A549 (cell line): Measurements from ENCODE around the gene SUOX. TPM values are rescaled to one million over a fixed set of nuclear protein-coding genes. Genes with fewer than 3 reads are reported as not detected.

ENCODE experiments used
- ATAC-seq, 2 experiments: fragments of 200-7000 bp in 1 of 2; fragments of >200 bp in 1 of 2; cut with Nextera tagmentation in 1 of 2; cut with Tn5 transposase in 1 of 2; 3 replicates each; pipeline versions ENCODE4 v1.8.0 to v1.9.1; 2018 to 2020; ENCODE audit warnings: mild to moderate bottlenecking in 1 of 2, moderate library complexity in 1 of 2
- CTCF ChIA-PET: fragments of 300-600 bp; sonication (Branson Sonifier 250); formaldehyde crosslinking; extraction: SDS; loops from one replicate; lab custom pipeline; 2021; ENCODE audit warnings: antibody characterized with exemption, inconsistent platforms; lab: Yijun Ruan, JAX
- POLR2A ChIA-PET: fragments of 350-600 bp; formaldehyde crosslinking; extraction: SDS; loops from one replicate; lab custom pipeline; 2021; ENCODE audit warnings: antibody characterized with exemption, inconsistent platforms; lab: Yijun Ruan, JAX
- DNase-seq, 2 experiments: peaks; one replicate each; pipeline versions ENCODE4 v3.0.0 to v3.0.0-alpha.2; 2011 to 2016; ENCODE audit warnings: low read depth in 1 of 2, low spot score in 1 of 2
- FAIRE-seq: peaks from 2 replicates; lab custom pipeline; 2011; peaks lifted over from hg19 to GRCh38; lab: Jason Lieb, UNC
- H3K27ac ChIP-seq, 2 experiments: fragments of >200 bp; sonication (Bioruptor Twin); formaldehyde crosslinking; 3 replicates each; pipeline ENCODE4 v1.5.1; 2016 to 2017
- H3K4me1 ChIP-seq: fragments of >200 bp; sonication (Bioruptor Twin); formaldehyde crosslinking; 3 replicates; pipeline ENCODE4 v1.6.1; 2016
- H3K4me2 ChIP-seq: fragments of >200 bp; sonication (Bioruptor Twin); formaldehyde crosslinking; 3 replicates; pipeline ENCODE4 v1.6.1; 2016
- H3K4me3 ChIP-seq: fragments of >200 bp; sonication (Bioruptor Twin); formaldehyde crosslinking; 3 replicates; pipeline ENCODE4 v1.5.1; 2016
- H3K9me3 ChIP-seq: fragments of >200 bp; sonication (Bioruptor Twin); formaldehyde crosslinking; 3 replicates; pipeline ENCODE4 v1.6.1; 2016
- CBX8 ChIP-seq: fragments of 200-600 bp; sonication (generic); IDR thresholded peaks from 2 replicates; pipeline ENCODE4 v1.6.1; 2016
- CHD2 ChIP-seq: fragments of 150-350 bp; IDR thresholded peaks from 2 replicates; pipeline ENCODE4 v1.6.1; 2014; ENCODE audit warnings: low read length; ENCODE audit not compliant: partially characterized antibody
- EP300 ChIP-seq, 2 experiments: fragments of >200 bp; sonication (Bioruptor Twin); formaldehyde crosslinking; IDR thresholded peaks; 2 replicates in 1 of 2; 3 replicates in 1 of 2; pipeline ENCODE4 v1.6.1; 2016 to 2017
- FOSB ChIP-seq: fragments of 250-450 bp; sonication (Bioruptor Pico); IDR thresholded peaks from 2 replicates; pipeline ENCODE4 v1.5.0; 2020; ENCODE audit warnings: mild to moderate bottlenecking, moderate library complexity
- FOXS1 ChIP-seq: fragments of 250-450 bp; sonication (Bioruptor Pico); IDR thresholded peaks from 2 replicates; pipeline ENCODE4 v1.5.0; 2020; ENCODE audit warnings: mild to moderate bottlenecking, moderate library complexity
- HMGXB4 ChIP-seq: fragments of 250-450 bp; sonication (Bioruptor Pico); IDR thresholded peaks from 2 replicates; pipeline ENCODE4 v1.5.0; 2021; ENCODE audit warnings: mild to moderate bottlenecking, moderate library complexity, borderline replicate concordance
- HOXA7 ChIP-seq: fragments of 250-450 bp; sonication (Bioruptor Pico); IDR thresholded peaks from 2 replicates; pipeline ENCODE4 v1.5.0; 2020; ENCODE audit warnings: mild to moderate bottlenecking, moderate library complexity
- JUN ChIP-seq, 2 experiments: fragments of >200 bp; sonication (Bioruptor Twin); formaldehyde crosslinking; IDR thresholded peaks; 2 replicates in 1 of 2; 3 replicates in 1 of 2; pipeline ENCODE4 v1.6.1; 2016 to 2017
- JUNB ChIP-seq: fragments of >200 bp; sonication (Bioruptor Twin); formaldehyde crosslinking; IDR thresholded peaks from 2 replicates; pipeline ENCODE4 v1.6.1; 2016
- MAFK ChIP-seq: fragments of 450-650 bp; IDR thresholded peaks from 2 replicates; pipeline ENCODE4 v1.6.1; 2014; ENCODE audit not compliant: partially characterized antibody
- NFE2L2 ChIP-seq: fragments of 150-350 bp; conservative IDR thresholded peaks from 2 replicates; pipeline ENCODE4 v1.6.1; 2014; ENCODE audit warnings: low read length
- PHF8 ChIP-seq: fragments of 200-600 bp; sonication (generic); IDR thresholded peaks from 2 replicates; pipeline ENCODE4 v1.6.1; 2016; ENCODE audit warnings: low read depth, mild to moderate bottlenecking, antibody characterized with exemption, moderate library complexity, borderline replicate concordance
- POLR2A ChIP-seq: IDR thresholded peaks from 2 replicates; pipeline ENCODE4 v1.6.1; 2012; ENCODE audit warnings: mild to moderate bottlenecking, low read length
- RFX5 ChIP-seq: fragments of 450-650 bp; IDR thresholded peaks from 2 replicates; pipeline ENCODE4 v1.7.1; 2014; ENCODE audit warnings: antibody characterized with exemption, mild to moderate bottlenecking, moderate library complexity
- TFCP2L1 ChIP-seq: fragments of 250-450 bp; sonication (Bioruptor Pico); IDR thresholded peaks from 2 replicates; pipeline ENCODE4 v1.5.0; 2021; ENCODE audit warnings: mild to moderate bottlenecking
- ZC3H11A ChIP-seq: fragments of 450-650 bp; IDR thresholded peaks from 2 replicates; pipeline ENCODE4 v1.6.1; 2014; ENCODE audit warnings: antibody characterized with exemption, mild to moderate bottlenecking
- ZNF302 ChIP-seq: fragments of 250-450 bp; sonication (Bioruptor Pico); IDR thresholded peaks from 2 replicates; pipeline ENCODE4 v1.9.0; 2021; ENCODE audit warnings: inconsistent platforms, mild to moderate bottlenecking, moderate library complexity
- WGBS: methylation state at CpG from one replicate; pipeline ENCODE4 v1.1.6; 2017; ENCODE audit errors: missing lambda C conversion rate; 5-methylcytosine and 5-hydroxymethylcytosine counted together
- polyA plus RNA-seq, 4 experiments: library from polyadenylated mRNA; depleted of rRNA in 3 of 4; stranded (reverse); fragments of >200 nt; fragmentation: RNase III in 1 of 4; extraction: RNeasy Plus Mini Kit Qiagen cat#74134 plus additional on column Dnase treatment in 1 of 4; gene quantifications; 2 replicates in 3 of 4; 3 replicates in 1 of 4; pipeline ENCODE4 v1.2.3, GENCODE V29; 2011 to 2017
- TF ChIP-seq, protein P1 (sequence below): fragments of 450-650 bp; IDR thresholded peaks from 2 replicates; pipeline ENCODE4 v1.6.1; 2014; ENCODE audit warnings: antibody characterized with exemption
- TF ChIP-seq, protein P2 (sequence below): fragments of 200-600 bp; sonication (generic); IDR thresholded peaks from 2 replicates; pipeline ENCODE4 v1.6.1; 2016; ENCODE audit warnings: antibody characterized with exemption, mild to moderate bottlenecking, moderate library complexity
- TF ChIP-seq, protein P3 (sequence below): IDR thresholded peaks from 2 replicates; pipeline ENCODE4 v1.6.1; 2012

Gene SUOX
- polyA plus RNA-seq, 2 of the 4 experiments (the other 2 are of a cell fraction) = 13.6 to 15.6 TPM

GRCh38 chr12:55982319-55982936, 14.6 kb upstream of the SUOX start:
- no peaks in the 10 kb centered on the region for H3K4me1 ChIP-seq
- no peak for FAIRE-seq
- 85% methylated on average over 3 of the region's 3 CpGs for WGBS
- CTCF ChIA-PET = interaction anchor here (1.0 to 9.8 kb wide), 10 partner anchors 9 to 243 kb away, joined by 3 to 96 read pairs (median 4); partner anchors contain the start of gene SUOX
- H3K9me3 ChIP-seq = no peaks in the 10 kb centered on the region
- ATAC-seq = no peak
- no peak overlapping the region for H3K4me3 ChIP-seq
- POLR2A ChIA-PET = interaction anchor here (0.6 kb wide), 1 partner anchor 9 kb away, joined by 3 read pairs; the partner anchor contains the start of gene RAB5B
- H3K4me2 ChIP-seq = no peak overlapping the region
- no peak for DNase-seq
- TF ChIP-seq, protein P1, sequence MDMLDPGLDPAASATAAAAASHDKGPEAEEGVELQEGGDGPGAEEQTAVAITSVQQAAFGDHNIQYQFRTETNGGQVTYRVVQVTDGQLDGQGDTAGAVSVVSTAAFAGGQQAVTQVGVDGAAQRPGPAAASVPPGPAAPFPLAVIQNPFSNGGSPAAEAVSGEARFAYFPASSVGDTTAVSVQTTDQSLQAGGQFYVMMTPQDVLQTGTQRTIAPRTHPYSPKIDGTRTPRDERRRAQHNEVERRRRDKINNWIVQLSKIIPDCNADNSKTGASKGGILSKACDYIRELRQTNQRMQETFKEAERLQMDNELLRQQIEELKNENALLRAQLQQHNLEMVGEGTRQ = no peak
- TF ChIP-seq ZC3H11A (no peak), PHF8 (no peak), FOXS1 (no peak), EP300 (IDR thresholded peaks at IDR 0.05) (no peak), ZNF302 (CRISPR knock-in tag) (no peak), NFE2L2 (no peak), CHD2 (no peak), HOXA7 (CRISPR knock-in tag) (no peak), RFX5 (no peak), JUNB (no peak), FOSB (no peak), TFCP2L1 (CRISPR knock-in tag) (no peak), CBX8 (no peak), JUN (IDR thresholded peaks at IDR 0.05) (no peak), POLR2A (no peak)
- TF ChIP-seq, protein P2, sequence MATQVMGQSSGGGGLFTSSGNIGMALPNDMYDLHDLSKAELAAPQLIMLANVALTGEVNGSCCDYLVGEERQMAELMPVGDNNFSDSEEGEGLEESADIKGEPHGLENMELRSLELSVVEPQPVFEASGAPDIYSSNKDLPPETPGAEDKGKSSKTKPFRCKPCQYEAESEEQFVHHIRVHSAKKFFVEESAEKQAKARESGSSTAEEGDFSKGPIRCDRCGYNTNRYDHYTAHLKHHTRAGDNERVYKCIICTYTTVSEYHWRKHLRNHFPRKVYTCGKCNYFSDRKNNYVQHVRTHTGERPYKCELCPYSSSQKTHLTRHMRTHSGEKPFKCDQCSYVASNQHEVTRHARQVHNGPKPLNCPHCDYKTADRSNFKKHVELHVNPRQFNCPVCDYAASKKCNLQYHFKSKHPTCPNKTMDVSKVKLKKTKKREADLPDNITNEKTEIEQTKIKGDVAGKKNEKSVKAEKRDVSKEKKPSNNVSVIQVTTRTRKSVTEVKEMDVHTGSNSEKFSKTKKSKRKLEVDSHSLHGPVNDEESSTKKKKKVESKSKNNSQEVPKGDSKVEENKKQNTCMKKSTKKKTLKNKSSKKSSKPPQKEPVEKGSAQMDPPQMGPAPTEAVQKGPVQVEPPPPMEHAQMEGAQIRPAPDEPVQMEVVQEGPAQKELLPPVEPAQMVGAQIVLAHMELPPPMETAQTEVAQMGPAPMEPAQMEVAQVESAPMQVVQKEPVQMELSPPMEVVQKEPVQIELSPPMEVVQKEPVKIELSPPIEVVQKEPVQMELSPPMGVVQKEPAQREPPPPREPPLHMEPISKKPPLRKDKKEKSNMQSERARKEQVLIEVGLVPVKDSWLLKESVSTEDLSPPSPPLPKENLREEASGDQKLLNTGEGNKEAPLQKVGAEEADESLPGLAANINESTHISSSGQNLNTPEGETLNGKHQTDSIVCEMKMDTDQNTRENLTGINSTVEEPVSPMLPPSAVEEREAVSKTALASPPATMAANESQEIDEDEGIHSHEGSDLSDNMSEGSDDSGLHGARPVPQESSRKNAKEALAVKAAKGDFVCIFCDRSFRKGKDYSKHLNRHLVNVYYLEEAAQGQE = no peak
- TF ChIP-seq, protein P3, sequence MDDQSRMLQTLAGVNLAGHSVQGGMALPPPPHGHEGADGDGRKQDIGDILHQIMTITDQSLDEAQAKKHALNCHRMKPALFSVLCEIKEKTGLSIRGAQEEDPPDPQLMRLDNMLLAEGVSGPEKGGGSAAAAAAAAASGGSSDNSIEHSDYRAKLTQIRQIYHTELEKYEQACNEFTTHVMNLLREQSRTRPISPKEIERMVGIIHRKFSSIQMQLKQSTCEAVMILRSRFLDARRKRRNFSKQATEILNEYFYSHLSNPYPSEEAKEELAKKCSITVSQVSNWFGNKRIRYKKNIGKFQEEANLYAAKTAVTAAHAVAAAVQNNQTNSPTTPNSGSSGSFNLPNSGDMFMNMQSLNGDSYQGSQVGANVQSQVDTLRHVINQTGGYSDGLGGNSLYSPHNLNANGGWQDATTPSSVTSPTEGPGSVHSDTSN = no peak
- H3K27ac ChIP-seq = no peak overlapping the region

DNA sequence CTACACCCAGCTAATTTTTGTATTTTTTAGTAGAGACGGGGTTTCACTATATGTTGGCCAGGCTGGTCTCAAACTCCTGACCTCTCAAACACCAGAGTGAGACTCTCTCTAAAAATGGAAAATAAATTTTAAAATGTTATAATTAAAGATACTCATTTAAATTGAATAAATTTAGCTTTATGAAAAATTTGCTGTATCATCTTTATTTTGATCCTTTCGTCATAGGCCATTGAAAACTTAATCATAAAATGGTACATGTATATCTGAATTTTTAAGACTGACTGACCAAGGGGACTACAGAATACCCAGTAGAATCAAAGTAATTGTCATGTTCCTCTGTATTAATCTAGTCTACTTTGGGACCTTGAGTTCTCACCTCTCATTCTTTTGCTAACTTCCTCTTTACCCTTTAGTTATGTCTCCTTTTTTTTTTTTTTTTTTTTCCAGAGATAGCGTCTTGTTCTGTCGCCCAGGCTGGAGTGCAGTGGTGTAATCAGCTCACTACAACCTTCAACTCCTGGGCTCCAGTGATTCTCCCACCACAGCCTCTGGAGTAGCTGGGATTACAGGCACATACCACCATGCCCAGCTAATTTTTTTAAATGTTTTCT, 13.7 kb upstream of the SUOX start:
- TF ChIP-seq POLR2A (no peak), HMGXB4 (CRISPR knock-in tag) (no peak), MAFK (peak; percentile 86), TFCP2L1 (CRISPR knock-in tag) (no peak)
- no peaks in the 10 kb centered on the region for H3K4me1 ChIP-seq
- ATAC-seq (no peak), DNase-seq (no peak), FAIRE-seq (no peak)
- H3K4me3 ChIP-seq = no peak overlapping the region
- ChIA-PET CTCF (interaction anchor here (1.0 to 9.8 kb wide), 6 partner anchors 8 to 237 kb away, joined by 3 to 96 read pairs (median 4); partner anchors contain the start of gene SUOX), POLR2A (no interaction called here)
- no peaks in the 10 kb centered on the region for H3K9me3 ChIP-seq
- no peak overlapping the region for H3K4me2 ChIP-seq
- H3K27ac ChIP-seq = no peak overlapping the region
- WGBS = 94% methylated on average over 4 of the region's 4 CpGs
